HCT116 (cell line): Measurements from ENCODE around the gene PKIB. TPM values are rescaled to one million over a fixed set of nuclear protein-coding genes. Genes with fewer than 3 reads are reported as not detected.

Experiments used
- ATAC-seq: fragments of 200-7000 bp; cut with Tn5 transposase; 2 replicates; pipeline ENCODE4 v1.9.1; 2020; ENCODE audit warnings: mild to moderate bottlenecking, moderate library complexity
- BruUV-seq: library from RNA; stranded (reverse); fragments of 400-500 nt; replicated peaks from 2 replicates; lab custom pipeline; 2021; lab: Mats Ljungman, UMichigan
- CTCF ChIA-PET: fragments of 300-600 bp; sonication (Branson Sonifier 250); formaldehyde crosslinking; loops from one replicate; lab custom pipeline; 2021; ENCODE audit warnings: antibody characterized with exemption; lab: Charles Lee
- POLR2A ChIA-PET: fragments of 300-600, 350-600 bp; sonication (Branson Sonifier 250); formaldehyde crosslinking; loops from one replicate; lab custom pipeline; 2021; ENCODE audit warnings: antibody characterized with exemption; lab: Charles Lee
- RAD21 ChIA-PET, 2 experiments: fragments of 300-600 bp; sonication (Branson Sonifier 250); formaldehyde crosslinking; loops; one replicate each; lab custom pipeline; 2023; ENCODE audit warnings: low total read pairs in 2 of 2; ENCODE audit not compliant: uncharacterized antibody in 2 of 2, unreplicated experiment in 2 of 2, low non-redundant PET in 1 of 2; lab: Charles Lee
- DNase-seq: peaks from one replicate; pipeline ENCODE4 v3.0.0-alpha.2; 2010; ENCODE audit warnings: low read depth, low spot score
- H2AFZ ChIP-seq: fragments of 200-600 bp; shearing (Covaris generic), sonication (generic); 2 replicates; pipeline ENCODE4 v1.6.1; 2017; ENCODE audit warnings: low read depth, mixed run types, mixed read lengths, antibody characterized with exemption, low read length; ENCODE audit not compliant: poor library complexity, severe bottlenecking
- H3K27ac ChIP-seq: 2 replicates; pipeline ENCODE4 v1.5.1; 2012; ENCODE audit warnings: low read depth, low read length
- H3K27me3 ChIP-seq: fragments of 200-600 bp; sonication (generic); 2 replicates; pipeline ENCODE4 v1.6.1; 2016; ENCODE audit warnings: mixed run types, low read length, mixed read lengths; ENCODE audit not compliant: insufficient read depth
- H3K36me3 ChIP-seq, 2 experiments: fragments of 200-500 bp in 1 of 2; fragments of 200-600 bp in 1 of 2; sonication (Bioruptor generic) in 1 of 2; sonication (generic) in 1 of 2; 2 replicates each; pipeline versions ENCODE4 v1.5.1 to v1.6.1; 2014 to 2016; ENCODE audit warnings: low read length in 2 of 2, inconsistent platforms in 1 of 2, mixed read lengths in 1 of 2, mixed run types in 1 of 2; ENCODE audit not compliant: insufficient read depth in 2 of 2, control insufficient read depth in 1 of 2
- H3K4me1 ChIP-seq, 2 experiments: fragments of 200-600 bp in 1 of 2; sonication (generic) in 1 of 2; 2 replicates each; pipeline versions ENCODE4 v1.5.1 to v1.6.1; 2012 to 2017; ENCODE audit warnings: low read length in 2 of 2, inconsistent platforms in 1 of 2, mild to moderate bottlenecking in 1 of 2, mixed read lengths in 1 of 2, mixed run types in 1 of 2, moderate library complexity in 1 of 2; ENCODE audit not compliant: insufficient read depth in 2 of 2, control insufficient read depth in 1 of 2
- H3K4me2 ChIP-seq: fragments of 200-600 bp; sonication (generic); 2 replicates; pipeline ENCODE4 v1.6.1; 2017; ENCODE audit warnings: mixed run types, low read length, mixed read lengths
- H3K4me3 ChIP-seq, 2 experiments: fragments of 200-600 bp in 1 of 2; sonication (generic) in 1 of 2; replicated peaks in 1 of 2; 2 replicates each; pipeline ENCODE4 v1.5.1; 2011 to 2016; ENCODE audit warnings: low read length in 2 of 2, control low read depth in 1 of 2, low read depth in 1 of 2, mild to moderate bottlenecking in 1 of 2, mixed read lengths in 1 of 2, mixed run types in 1 of 2
- H3K79me2 ChIP-seq: fragments of 200-600 bp; sonication (generic); 2 replicates; pipeline ENCODE4 v1.6.1; 2017; ENCODE audit warnings: mild to moderate bottlenecking, mixed run types, low read length, moderate library complexity, mixed read lengths; ENCODE audit not compliant: insufficient read depth
- H3K9ac ChIP-seq: fragments of 200-600 bp; sonication (generic); 2 replicates; pipeline ENCODE4 v1.6.1; 2016; ENCODE audit warnings: low read length, mixed read lengths
- H3K9me2 ChIP-seq: fragments of 200-600 bp; sonication (generic), shearing (Covaris generic); 2 replicates; pipeline ENCODE4 v1.6.1; 2017; ENCODE audit warnings: mixed run types, mild to moderate bottlenecking, moderate library complexity; ENCODE audit not compliant: insufficient read depth
- H3K9me3 ChIP-seq, 2 experiments: fragments of 200-500 bp in 1 of 2; fragments of 200-600 bp in 1 of 2; sonication (Bioruptor generic) in 1 of 2; sonication (generic) in 1 of 2; 2 replicates each; pipeline ENCODE4 v1.6.1; 2014 to 2017; ENCODE audit warnings: low read length in 2 of 2, mixed read lengths in 2 of 2, inconsistent platforms in 1 of 2, low read depth in 1 of 2, mild to moderate bottlenecking in 1 of 2, mixed run types in 1 of 2, moderate library complexity in 1 of 2; ENCODE audit not compliant: control insufficient read depth in 1 of 2, insufficient read depth in 1 of 2
- H4K20me1 ChIP-seq: fragments of 200-600 bp; sonication (generic), shearing (Covaris generic); 2 replicates; pipeline ENCODE4 v1.6.1; 2017; ENCODE audit warnings: mixed run types, mild to moderate bottlenecking, moderate library complexity; ENCODE audit not compliant: insufficient read depth
- ATF3 ChIP-seq: IDR thresholded peaks from 2 replicates; pipeline ENCODE4 v1.6.1; 2012
- CBX3 ChIP-seq: IDR thresholded peaks from 2 replicates; pipeline ENCODE4 v1.6.1; 2012; ENCODE audit warnings: low read depth
- CTCF ChIP-seq, 3 experiments: fragments of 200-600 bp in 1 of 3; sonication (generic) in 1 of 3; IDR thresholded peaks in 2 of 3; conservative IDR thresholded peaks in 1 of 3; 2 replicates each; pipeline ENCODE4 v1.5.1; 2012 to 2017; ENCODE audit warnings: low read depth in 2 of 3, low read length in 2 of 3, antibody characterized with exemption in 1 of 3, borderline replicate concordance in 1 of 3, control low read depth in 1 of 3, mild to moderate bottlenecking in 1 of 3, mixed read lengths in 1 of 3, mixed run types in 1 of 3, moderate library complexity in 1 of 3; ENCODE audit not compliant: insufficient read depth in 1 of 3
- EGR1 ChIP-seq: IDR thresholded peaks from 2 replicates; pipeline ENCODE4 v1.6.1; 2012; ENCODE audit warnings: low read depth
- ELF1 ChIP-seq: IDR thresholded peaks from 2 replicates; pipeline ENCODE4 v1.6.1; 2012; ENCODE audit warnings: low read depth, borderline replicate concordance
- EZH2phosphoT487 ChIP-seq: fragments of 200-600 bp; IDR thresholded peaks from 2 replicates; pipeline ENCODE4 v1.6.1; 2018; ENCODE audit warnings: antibody characterized with exemption, borderline replicate concordance
- FOSL1 ChIP-seq: IDR thresholded peaks from 2 replicates; pipeline ENCODE4 v1.6.1; 2012; ENCODE audit warnings: low read depth
- JUND ChIP-seq: IDR thresholded peaks from 2 replicates; pipeline ENCODE4 v1.6.1; 2012
- POLR2A ChIP-seq: IDR thresholded peaks from 2 replicates; pipeline ENCODE4 v1.7.0; 2011; ENCODE audit warnings: borderline replicate concordance; ENCODE audit not compliant: insufficient read depth, insufficient read length; ENCODE audit errors: extremely low read depth
- POLR2AphosphoS5 ChIP-seq: IDR thresholded peaks from 2 replicates; pipeline ENCODE4 v1.6.1; 2011; ENCODE audit warnings: mild to moderate bottlenecking, low read depth, low read length, moderate library complexity
- RAD21 ChIP-seq: IDR thresholded peaks from 2 replicates; pipeline ENCODE4 v1.6.1; 2012; ENCODE audit warnings: low read depth, mild to moderate bottlenecking
- REST ChIP-seq: IDR thresholded peaks from 2 replicates; pipeline ENCODE4 v1.6.1; 2012; ENCODE audit warnings: low read depth
- SIN3A ChIP-seq: IDR thresholded peaks from 2 replicates; pipeline ENCODE4 v1.6.1; 2012; ENCODE audit warnings: low read depth
- SP1 ChIP-seq: IDR thresholded peaks from 2 replicates; pipeline ENCODE4 v1.6.1; 2012; ENCODE audit warnings: low read depth
- SRF ChIP-seq: IDR thresholded peaks from 2 replicates; pipeline ENCODE4 v1.6.1; 2012; ENCODE audit warnings: low read depth
- TCF7L2 ChIP-seq: IDR thresholded peaks from 2 replicates; pipeline ENCODE4 v1.7.0; 2011; ENCODE audit warnings: borderline replicate concordance, inconsistent platforms; ENCODE audit not compliant: insufficient read depth, insufficient read length; ENCODE audit errors: extremely low read depth
- YY1 ChIP-seq: IDR thresholded peaks from 2 replicates; pipeline ENCODE4 v1.6.1; 2011; ENCODE audit warnings: low read length, low read depth, moderate library complexity, mild to moderate bottlenecking; ENCODE audit not compliant: insufficient replicate concordance; ENCODE audit errors: extremely low read depth
- ZNF274 ChIP-seq: fragments of 200-500 bp; sonication (Bioruptor generic); IDR thresholded peaks from 2 replicates; pipeline ENCODE4 v1.6.1; 2014; ENCODE audit warnings: mild to moderate bottlenecking, low read depth, low read length, inconsistent platforms
- intact Hi-C: fragments of 100-400 bp; cut with micrococcal nuclease; formaldehyde crosslinking; loops from 2 replicates; pipeline ENCODE4 v1.10.0; 2022
- total RNA-seq: library from RNA; stranded (reverse); gene quantifications from one replicate; pipeline ENCODE4 v1.2.1, GENCODE V29; 2021; ENCODE audit not compliant: unreplicated experiment
- TF ChIP-seq, protein P1 (sequence below): IDR thresholded peaks from 2 replicates; pipeline ENCODE4 v1.6.1; 2011; ENCODE audit warnings: mild to moderate bottlenecking, low read length, moderate library complexity; ENCODE audit not compliant: insufficient replicate concordance; ENCODE audit errors: extremely low read depth
- TF ChIP-seq, protein P2 (sequence below): IDR thresholded peaks from 2 replicates; pipeline ENCODE4 v1.6.1; 2012

PKIB gene
- total RNA-seq, 1 experiment from 2014 or later, result 24.0 TPM

DNA sequence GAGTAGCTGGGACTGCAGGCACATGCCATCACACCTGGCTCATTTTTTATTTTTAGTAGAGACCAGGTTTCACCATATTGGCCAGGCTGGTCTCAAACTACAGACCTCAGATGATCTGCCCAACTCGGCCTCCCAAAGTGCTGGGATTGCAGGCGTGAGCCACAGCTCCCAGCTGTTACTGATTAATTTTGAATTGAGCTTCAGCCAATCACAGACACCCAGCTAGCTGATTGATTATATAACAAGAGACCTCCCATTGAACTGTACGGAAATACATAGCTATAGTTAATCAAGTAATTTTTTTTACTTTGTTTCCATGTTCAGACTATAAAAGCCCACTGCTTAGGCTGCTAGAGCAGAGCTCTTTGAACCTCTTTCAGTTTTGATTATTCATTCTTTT is 31.6 kb downstream of the PKIB start:
- ATAC-seq, result no peak
- Histone ChIP-seq H3K4me3 (no peak overlapping the region), H4K20me1 (no peaks in the 10 kb centered on the region), H3K27ac (no peak overlapping the region), H3K4me1 (no peaks in the 10 kb centered on the region), H3K79me2 (no peaks in the 10 kb centered on the region), H3K36me3 (no peaks in the 10 kb centered on the region), H3K9me2 (no peaks in the 10 kb centered on the region), H3K27me3 (no peaks in the 10 kb centered on the region), H2AFZ (no peak overlapping the region), H3K4me2 (no peak overlapping the region), H3K9ac (no peak overlapping the region), H3K9me3 (no peaks in the 10 kb centered on the region)
- ChIA-PET CTCF (no interaction called here), POLR2A (no interaction called here), RAD21 (no interaction called here)
- DNase-seq, result no peak
- BruUV-seq, result no TSS peak
- TF ChIP-seq POLR2AphosphoS5 (no peak), REST (no peak), FOSL1 (no peak), CTCF (IDR thresholded peaks at IDR 0.05 in 2 of 3, conservative IDR thresholded peaks at IDR 0.05 in 1 of 3; ENCODE audit: borderline replicate concordance in 1 of 3, insufficient read depth in 1 of 3, low read depth in 2 of 3, low read length in 2 of 3) (no peak), ZNF274 (no peak), EGR1 (no peak), POLR2A (no peak), SIN3A (no peak), RAD21 (no peak), ELF1 (no peak), TCF7L2 (no peak), ATF3 (no peak), SRF (no peak), YY1 (no peak), SP1 (no peak), EZH2phosphoT487 (no peak), CBX3 (no peak), JUND (no peak)
- TF ChIP-seq, protein P1, sequence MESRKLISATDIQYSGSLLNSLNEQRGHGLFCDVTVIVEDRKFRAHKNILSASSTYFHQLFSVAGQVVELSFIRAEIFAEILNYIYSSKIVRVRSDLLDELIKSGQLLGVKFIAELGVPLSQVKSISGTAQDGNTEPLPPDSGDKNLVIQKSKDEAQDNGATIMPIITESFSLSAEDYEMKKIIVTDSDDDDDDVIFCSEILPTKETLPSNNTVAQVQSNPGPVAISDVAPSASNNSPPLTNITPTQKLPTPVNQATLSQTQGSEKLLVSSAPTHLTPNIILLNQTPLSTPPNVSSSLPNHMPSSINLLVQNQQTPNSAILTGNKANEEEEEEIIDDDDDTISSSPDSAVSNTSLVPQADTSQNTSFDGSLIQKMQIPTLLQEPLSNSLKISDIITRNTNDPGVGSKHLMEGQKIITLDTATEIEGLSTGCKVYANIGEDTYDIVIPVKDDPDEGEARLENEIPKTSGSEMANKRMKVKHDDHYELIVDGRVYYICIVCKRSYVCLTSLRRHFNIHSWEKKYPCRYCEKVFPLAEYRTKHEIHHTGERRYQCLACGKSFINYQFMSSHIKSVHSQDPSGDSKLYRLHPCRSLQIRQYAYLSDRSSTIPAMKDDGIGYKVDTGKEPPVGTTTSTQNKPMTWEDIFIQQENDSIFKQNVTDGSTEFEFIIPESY, result no peak
- TF ChIP-seq, protein P2, sequence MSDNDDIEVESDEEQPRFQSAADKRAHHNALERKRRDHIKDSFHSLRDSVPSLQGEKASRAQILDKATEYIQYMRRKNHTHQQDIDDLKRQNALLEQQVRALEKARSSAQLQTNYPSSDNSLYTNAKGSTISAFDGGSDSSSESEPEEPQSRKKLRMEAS, result no peak
- intact Hi-C loops, result no loop called here
